H1 (cell line): ENCODE data around the gene SIGLEC12. TPM values are rescaled to one million over a fixed set of nuclear protein-coding genes. Genes with fewer than 3 reads are reported as not detected.

Experiments used
- CTCF ChIA-PET: fragments of 300-600 bp; sonication (Branson Sonifier 250); formaldehyde crosslinking; loops from one replicate; lab custom pipeline; 2021; ENCODE audit not compliant: partially characterized antibody; lab: Charles Lee
- POLR2A ChIA-PET: fragments of 300-600 bp; sonication (Branson Sonifier 250); formaldehyde crosslinking; loops from one replicate; lab custom pipeline; 2021; ENCODE audit warnings: inconsistent platforms; ENCODE audit not compliant: partially characterized antibody; lab: Charles Lee
- DNase-seq, 2 experiments: peaks; one replicate each; pipeline versions ENCODE4 v3.0.0 to v3.0.0-alpha.2; 2010 to 2022; ENCODE audit warnings: low spot score in 2 of 2, low read depth in 1 of 2, mixed read lengths in 1 of 2
- FAIRE-seq: peaks from 2 replicates; lab custom pipeline; 2011; peaks lifted over from hg19 to GRCh38; lab: Jason Lieb, UNC
- H2AFZ ChIP-seq: 2 replicates; pipeline ENCODE4 v1.8.1; 2012; ENCODE audit warnings: low read length, inconsistent platforms
- H2AK5ac ChIP-seq: 2 replicates; pipeline ENCODE4 v1.6.1; 2013; ENCODE audit warnings: low read depth, low read length
- H2BK120ac ChIP-seq: replicated peaks from 2 replicates; pipeline ENCODE3; 2013; ENCODE audit warnings: low read depth, low read length, inconsistent platforms
- H2BK12ac ChIP-seq: 2 replicates; pipeline ENCODE4 v1.6.1; 2013; ENCODE audit warnings: low read depth, low read length
- H2BK15ac ChIP-seq: 2 replicates; pipeline ENCODE4 v1.6.1; 2013; ENCODE audit warnings: low read length
- H2BK20ac ChIP-seq: 2 replicates; pipeline ENCODE4 v1.6.1; 2013; ENCODE audit warnings: low read length
- H2BK5ac ChIP-seq: 2 replicates; pipeline ENCODE4 v1.6.1; 2013; ENCODE audit warnings: low read depth, low read length
- H3K14ac ChIP-seq: 2 replicates; pipeline ENCODE4 v1.6.1; 2013; ENCODE audit warnings: inconsistent platforms; ENCODE audit not compliant: insufficient read length
- H3K18ac ChIP-seq: 2 replicates; pipeline ENCODE4 v1.6.1; 2013; ENCODE audit warnings: low read length; ENCODE audit errors: extremely low read depth
- H3K23ac ChIP-seq: 2 replicates; pipeline ENCODE4 v1.6.1; 2013; ENCODE audit warnings: inconsistent platforms; ENCODE audit not compliant: insufficient read length
- H3K23me2 ChIP-seq: 2 replicates; pipeline ENCODE4 v1.6.1; 2013; ENCODE audit warnings: low read depth, low read length
- H3K27ac ChIP-seq: 2 replicates; pipeline ENCODE4 v1.6.1; 2011; ENCODE audit warnings: low read depth, low read length, inconsistent platforms
- H3K27me3 ChIP-seq, 4 experiments: replicated peaks in 1 of 4; 1 replicate in 1 of 4; 2 replicates in 3 of 4; pipeline versions ENCODE4 v1.6.1 to v1.8.1; 2011 to 2013; ENCODE audit warnings: low read length in 3 of 4, mild to moderate bottlenecking in 3 of 4, inconsistent platforms in 2 of 4, mixed read lengths in 2 of 4, moderate library complexity in 1 of 4; ENCODE audit not compliant: control insufficient read depth in 3 of 4, insufficient read depth in 3 of 4; ENCODE audit errors: extremely low read depth in 1 of 4
- H3K36me3 ChIP-seq, 4 experiments: 2 replicates each; pipeline versions ENCODE4 v1.6.1 to v1.8.1; 2011 to 2013; ENCODE audit warnings: mild to moderate bottlenecking in 4 of 4, low read length in 3 of 4, moderate library complexity in 2 of 4, control low read depth in 1 of 4, inconsistent platforms in 1 of 4; ENCODE audit not compliant: insufficient read depth in 4 of 4, control insufficient read depth in 2 of 4
- H3K4ac ChIP-seq: replicated peaks from 2 replicates; pipeline ENCODE3; 2013; ENCODE audit warnings: low read length, low read depth, mixed read lengths, inconsistent platforms; ENCODE audit not compliant: insufficient read length
- H3K4me1 ChIP-seq, 4 experiments: replicated peaks in 1 of 4; 1 replicate in 1 of 4; 2 replicates in 3 of 4; pipeline versions ENCODE4 v1.6.1 to v1.8.1; 2011 to 2013; ENCODE audit warnings: low read length in 3 of 4, inconsistent platforms in 2 of 4, mixed read lengths in 1 of 4; ENCODE audit not compliant: insufficient read depth in 4 of 4, control insufficient read depth in 3 of 4
- H3K4me2 ChIP-seq, 2 experiments: 2 replicates each; pipeline versions ENCODE4 v1.6.1 to v1.8.1; 2011 to 2013; ENCODE audit warnings: low read depth in 2 of 2, low read length in 2 of 2, control low read depth in 1 of 2, inconsistent platforms in 1 of 2, mild to moderate bottlenecking in 1 of 2; ENCODE audit not compliant: insufficient read depth in 1 of 2
- H3K4me3 ChIP-seq, 4 experiments: fragments of 200-600, 300-600 bp in 1 of 4; sonication (generic), shearing (Covaris generic), sonication (Bioruptor Twin) in 1 of 4; 2 replicates each; pipeline versions ENCODE4 v1.5.1 to v1.8.1; 2011 to 2016; ENCODE audit warnings: low read length in 4 of 4, low read depth in 3 of 4, control low read depth in 2 of 4, inconsistent platforms in 2 of 4, mild to moderate bottlenecking in 2 of 4, mixed read lengths in 1 of 4, moderate library complexity in 1 of 4; ENCODE audit not compliant: insufficient read depth in 2 of 4; ENCODE audit errors: extremely low read depth in 1 of 4
- H3K56ac ChIP-seq: replicated peaks from 2 replicates; pipeline ENCODE3; 2013; ENCODE audit warnings: low read depth, mild to moderate bottlenecking, mixed read lengths, low read length, inconsistent platforms; ENCODE audit not compliant: insufficient read length
- H3K79me1 ChIP-seq: 2 replicates; pipeline ENCODE4 v1.6.1; 2013; ENCODE audit warnings: low read depth, low read length, control low read depth
- H3K79me2 ChIP-seq, 2 experiments: 2 replicates each; pipeline versions ENCODE4 v1.6.1 to v1.8.1; 2012 to 2013; ENCODE audit warnings: low read length in 2 of 2, mild to moderate bottlenecking in 2 of 2, inconsistent platforms in 1 of 2; ENCODE audit not compliant: insufficient read depth in 2 of 2, control insufficient read depth in 1 of 2
- H3K9ac ChIP-seq, 4 experiments: replicated peaks in 1 of 4; 1 replicate in 1 of 4; 2 replicates in 3 of 4; pipeline versions ENCODE4 v1.6.1 to v1.8.1; 2011 to 2013; ENCODE audit warnings: low read depth in 3 of 4, low read length in 3 of 4, control low read depth in 2 of 4, mild to moderate bottlenecking in 2 of 4, moderate library complexity in 2 of 4, inconsistent platforms in 1 of 4; ENCODE audit errors: extremely low read depth in 1 of 4
- H3K9me3 ChIP-seq, 2 experiments: 2 replicates each; pipeline versions ENCODE4 v1.6.1 to v1.8.1; 2012 to 2013; ENCODE audit warnings: mild to moderate bottlenecking in 2 of 2, moderate library complexity in 2 of 2, control low read depth in 1 of 2, inconsistent platforms in 1 of 2, low read depth in 1 of 2, low read length in 1 of 2, mixed read lengths in 1 of 2; ENCODE audit not compliant: insufficient read depth in 2 of 2
- H4K20me1 ChIP-seq, 2 experiments: replicated peaks in 1 of 2; 2 replicates each; pipeline versions ENCODE3 to v1.8.1; 2011 to 2013; ENCODE audit warnings: inconsistent platforms in 2 of 2, low read length in 2 of 2, mild to moderate bottlenecking in 1 of 2; ENCODE audit not compliant: insufficient read depth in 2 of 2, control insufficient read depth in 1 of 2
- H4K5ac ChIP-seq: 2 replicates; pipeline ENCODE4 v1.6.1; 2013; ENCODE audit warnings: low read length, low read depth, mixed read lengths, inconsistent platforms; ENCODE audit not compliant: insufficient read length
- H4K8ac ChIP-seq: 2 replicates; pipeline ENCODE4 v1.8.0; 2013; ENCODE audit warnings: mild to moderate bottlenecking, moderate library complexity, low read length, inconsistent platforms; ENCODE audit not compliant: insufficient read depth; ENCODE audit errors: extremely low read depth
- H4K91ac ChIP-seq: replicated peaks from 2 replicates; pipeline ENCODE3; 2013; ENCODE audit warnings: low read length, mixed read lengths, inconsistent platforms; ENCODE audit not compliant: insufficient read length
- WGBS, 2 experiments: shearing (Covaris generic) in 1 of 2; methylation state at CpG; one replicate each; pipeline versions ENCODE4 v1.1.6 to v1.1.7; 2013 to 2015; ENCODE audit warnings: low lambda C conversion rate in 2 of 2, mixed read lengths in 2 of 2, inconsistent platforms in 1 of 2, low coverage in 1 of 2, missing lambda C conversion rate in 1 of 2; ENCODE audit not compliant: insufficient replicate concordance in 2 of 2, insufficient coverage in 1 of 2, insufficient read length in 1 of 2; ENCODE audit errors: extremely low coverage in 1 of 2, missing lambda C conversion rate in 1 of 2; 5-methylcytosine and 5-hydroxymethylcytosine counted together
- polyA plus RNA-seq, 7 experiments: library from polyadenylated mRNA; depleted of rRNA in 3 of 7; stranded (reverse) in 5 of 7; unstranded in 2 of 7; fragments of >200 nt in 5 of 7; fragments of 200-250 nt in 2 of 7; gene quantifications; 1 replicate in 5 of 7; 2 replicates in 1 of 7; 4 replicates in 1 of 7; pipeline versions ENCODE4 v1.2.1 to v1.2.3, GENCODE V29; 2011 to 2013; ENCODE audit warnings: missing spikeins in 2 of 7, mixed read lengths in 2 of 7
- total RNA-seq: library from RNA; stranded (reverse); fragmentation: NEBNext Ultra II Directional; extraction: Animal tissue kit (Norgen Biotek cat#: 25700); gene quantifications from 2 replicates; pipeline ENCODE4 v1.2.1, GENCODE V29; 2021

SIGLEC12 gene
- total and polyA plus RNA-seq, 2 of the 8 experiments (the other 6 are each of a cell fraction or from before 2014, with no cell fraction given), result not detected

DNA sequence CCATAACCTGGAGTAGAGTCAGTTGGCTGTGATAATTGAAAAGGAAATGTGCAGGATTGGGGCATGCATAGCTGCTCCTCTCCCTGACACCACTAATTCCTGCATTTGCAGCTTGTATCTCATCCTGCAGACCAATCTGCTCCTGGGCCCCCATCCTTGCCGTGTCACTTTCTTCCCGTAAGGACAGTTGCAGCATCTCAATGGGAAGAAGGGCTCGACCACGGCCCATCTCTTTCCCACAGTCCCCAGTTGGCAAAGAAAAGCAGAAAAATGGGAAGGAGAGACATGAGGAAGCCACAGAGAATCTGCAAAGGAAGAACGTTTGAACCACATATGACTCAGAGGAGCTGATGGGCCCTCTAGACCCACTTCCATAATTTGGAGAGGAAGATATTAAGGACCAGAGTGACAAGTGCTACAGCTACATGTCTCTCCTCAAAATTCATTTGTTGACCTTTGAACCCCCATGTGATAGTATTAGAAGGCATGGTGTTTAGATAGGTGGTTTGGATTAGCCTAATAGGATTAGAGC lies 1.8 kb upstream of the SIGLEC12 start:
- H3K79me1 ChIP-seq, result no peaks in the 10 kb centered on the region
- H3K18ac ChIP-seq, result no peak overlapping the region
- H3K56ac ChIP-seq, result no peak overlapping the region
- 81% methylated on average over 5 of the region's 5 CpGs; no CpG with 5 or more reads in 1 of the 2 experiments for WGBS, 2 experiments
- no peak overlapping the region for H2AK5ac ChIP-seq
- H2BK120ac ChIP-seq, result no peak overlapping the region
- no peak overlapping the region for H4K5ac ChIP-seq
- H2BK15ac ChIP-seq, result no peak overlapping the region
- H3K27me3 ChIP-seq, result no peaks in the 10 kb centered on the region
- H3K23me2 ChIP-seq, result no peaks in the 10 kb centered on the region
- no peak overlapping the region for H2BK20ac ChIP-seq
- POLR2A ChIA-PET, result no interaction called here
- H4K20me1 ChIP-seq, result no peaks in the 10 kb centered on the region
- no peak overlapping the region for H2AFZ ChIP-seq
- H4K8ac ChIP-seq, result no peak overlapping the region
- CTCF ChIA-PET, result interaction anchor here (1.1 kb wide), 1 partner anchor 14 kb away, joined by 3 read pairs; no protein-coding TSS in a partner anchor
- H2BK5ac ChIP-seq, result no peak overlapping the region
- FAIRE-seq (no peak), DNase-seq (no peak)
- H3K79me2 ChIP-seq, result no peaks in the 10 kb centered on the region
- H3K4me3 ChIP-seq, result no peak overlapping the region
- no peak overlapping the region for H3K9ac ChIP-seq
- H3K36me3 ChIP-seq, result no peaks in the 10 kb centered on the region
- no peak overlapping the region for H2BK12ac ChIP-seq
- H4K91ac ChIP-seq, result no peak overlapping the region
- H3K9me3 ChIP-seq, result peaks cover 67 to 85% of the 10 kb centered on the region in 2 experiments
- no peak overlapping the region for H3K4ac ChIP-seq
- H3K14ac ChIP-seq, result no peak overlapping the region
- no peak overlapping the region for H3K27ac ChIP-seq
- H3K23ac ChIP-seq, result no peak overlapping the region
- H3K4me1 ChIP-seq, result no peaks in the 10 kb centered on the region
- no peak overlapping the region for H3K4me2 ChIP-seq
